ENCODE data around the gene NLRC5.
"Not testable (repeated sequence)": the region's sequence is repeated elsewhere in the genome, so short reads cannot be mapped to it uniquely, and the experiment has no call there.

Gene NLRC5

DNA sequence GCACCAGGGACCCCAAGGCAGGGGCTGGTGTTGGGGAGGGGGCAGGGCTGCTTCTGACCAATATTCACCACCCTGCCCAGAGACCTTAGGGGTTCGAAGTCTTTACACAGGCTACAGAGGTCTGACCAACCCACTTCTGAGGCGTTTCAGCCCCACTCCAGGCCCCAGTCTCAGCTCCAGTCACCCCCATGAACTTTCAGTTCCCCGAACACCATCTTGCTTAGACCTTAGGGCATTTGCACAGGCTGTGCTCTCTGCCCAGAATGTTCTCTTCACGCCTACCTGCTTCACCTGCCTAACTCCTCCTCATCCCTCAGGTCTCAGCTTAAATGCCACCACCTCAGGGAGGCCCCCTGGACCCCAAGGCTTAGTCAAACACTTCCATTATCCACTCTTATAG is 77.3 kb downstream of the NLRC5 start:
- TF ChIP-seq, protein P1, sequence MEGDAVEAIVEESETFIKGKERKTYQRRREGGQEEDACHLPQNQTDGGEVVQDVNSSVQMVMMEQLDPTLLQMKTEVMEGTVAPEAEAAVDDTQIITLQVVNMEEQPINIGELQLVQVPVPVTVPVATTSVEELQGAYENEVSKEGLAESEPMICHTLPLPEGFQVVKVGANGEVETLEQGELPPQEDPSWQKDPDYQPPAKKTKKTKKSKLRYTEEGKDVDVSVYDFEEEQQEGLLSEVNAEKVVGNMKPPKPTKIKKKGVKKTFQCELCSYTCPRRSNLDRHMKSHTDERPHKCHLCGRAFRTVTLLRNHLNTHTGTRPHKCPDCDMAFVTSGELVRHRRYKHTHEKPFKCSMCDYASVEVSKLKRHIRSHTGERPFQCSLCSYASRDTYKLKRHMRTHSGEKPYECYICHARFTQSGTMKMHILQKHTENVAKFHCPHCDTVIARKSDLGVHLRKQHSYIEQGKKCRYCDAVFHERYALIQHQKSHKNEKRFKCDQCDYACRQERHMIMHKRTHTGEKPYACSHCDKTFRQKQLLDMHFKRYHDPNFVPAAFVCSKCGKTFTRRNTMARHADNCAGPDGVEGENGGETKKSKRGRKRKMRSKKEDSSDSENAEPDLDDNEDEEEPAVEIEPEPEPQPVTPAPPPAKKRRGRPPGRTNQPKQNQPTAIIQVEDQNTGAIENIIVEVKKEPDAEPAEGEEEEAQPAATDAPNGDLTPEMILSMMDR (IDR thresholded peaks at IDR 0.05; ENCODE audit: unreplicated experiment in 3 of 3), result no peak

DNA sequence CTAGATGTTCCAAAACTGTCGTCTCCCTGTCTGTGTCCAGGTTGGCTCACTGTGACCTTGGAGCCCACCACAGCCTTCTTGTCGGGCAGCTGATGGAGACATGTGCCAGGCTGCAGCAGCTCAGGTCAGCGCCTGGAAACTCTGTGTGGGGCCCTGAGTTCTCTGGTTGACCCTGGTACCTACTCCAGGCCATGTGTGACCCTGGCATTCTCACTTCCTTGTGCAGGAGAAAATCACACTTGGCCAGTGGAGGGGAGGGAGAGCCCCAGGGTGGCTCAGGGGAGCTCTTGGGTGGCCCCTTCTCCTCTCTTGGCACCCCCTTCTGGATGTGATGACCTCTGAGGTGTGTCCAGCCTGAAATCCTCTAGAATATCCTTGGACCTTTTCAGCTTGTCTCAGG is 78.0 kb downstream of the NLRC5 start:
- Mint-ChIP-seq H3K4me3 (no peak overlapping the region), H3K36me3 (ENCODE audit: low read depth) (no peaks in the 10 kb centered on the region), H3K27ac (no peak overlapping the region), H3K9me3 (no peaks in the 10 kb centered on the region), H3K4me1 (peaks cover 4% of the 10 kb centered on the region), H3K27me3 (ENCODE audit: low read depth) (peaks cover 24% of the 10 kb centered on the region)
- TF ChIP-seq, protein P1 (IDR thresholded peaks at IDR 0.05; ENCODE audit: unreplicated experiment in 3 of 3), result no peak

More for the DNA sequence above, 77.3 kb downstream of the NLRC5 start:
- Mint-ChIP-seq H3K4me3 (no peak overlapping the region), H3K27ac (no peak overlapping the region), H3K27me3 (ENCODE audit: low read depth) (peaks cover 26% of the 10 kb centered on the region), H3K9me3 (no peaks in the 10 kb centered on the region), H3K4me1 (peaks cover 5% of the 10 kb centered on the region), H3K36me3 (ENCODE audit: low read depth) (no peaks in the 10 kb centered on the region)

DNA sequence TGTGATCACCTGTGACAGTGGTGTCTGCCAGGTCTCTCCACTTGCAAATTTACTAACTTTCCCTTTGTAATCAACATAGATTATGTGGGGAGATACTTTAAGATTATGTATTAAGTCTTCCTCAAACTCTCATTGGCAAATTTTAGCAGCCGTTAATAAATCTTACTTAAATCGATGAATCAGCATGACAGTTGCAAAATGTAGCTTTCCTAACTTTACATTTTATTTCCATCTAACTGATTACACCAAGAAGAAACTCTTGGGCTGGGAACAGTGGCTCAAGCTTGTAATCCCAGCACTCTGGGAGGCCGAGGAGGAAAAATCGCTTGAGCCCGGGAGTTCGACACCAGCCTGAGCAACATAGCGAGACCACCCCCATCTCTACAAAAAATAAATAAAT is 79.7 kb downstream of the NLRC5 start:
- H3K36me3 Mint-ChIP-seq (ENCODE audit: low read depth), result no peaks in the 10 kb centered on the region
- H3K4me1 Mint-ChIP-seq, result peaks cover 10% of the 10 kb centered on the region
- TF ChIP-seq, protein P1 (IDR thresholded peaks at IDR 0.05; ENCODE audit: unreplicated experiment in 3 of 3), result no peak

DNA sequence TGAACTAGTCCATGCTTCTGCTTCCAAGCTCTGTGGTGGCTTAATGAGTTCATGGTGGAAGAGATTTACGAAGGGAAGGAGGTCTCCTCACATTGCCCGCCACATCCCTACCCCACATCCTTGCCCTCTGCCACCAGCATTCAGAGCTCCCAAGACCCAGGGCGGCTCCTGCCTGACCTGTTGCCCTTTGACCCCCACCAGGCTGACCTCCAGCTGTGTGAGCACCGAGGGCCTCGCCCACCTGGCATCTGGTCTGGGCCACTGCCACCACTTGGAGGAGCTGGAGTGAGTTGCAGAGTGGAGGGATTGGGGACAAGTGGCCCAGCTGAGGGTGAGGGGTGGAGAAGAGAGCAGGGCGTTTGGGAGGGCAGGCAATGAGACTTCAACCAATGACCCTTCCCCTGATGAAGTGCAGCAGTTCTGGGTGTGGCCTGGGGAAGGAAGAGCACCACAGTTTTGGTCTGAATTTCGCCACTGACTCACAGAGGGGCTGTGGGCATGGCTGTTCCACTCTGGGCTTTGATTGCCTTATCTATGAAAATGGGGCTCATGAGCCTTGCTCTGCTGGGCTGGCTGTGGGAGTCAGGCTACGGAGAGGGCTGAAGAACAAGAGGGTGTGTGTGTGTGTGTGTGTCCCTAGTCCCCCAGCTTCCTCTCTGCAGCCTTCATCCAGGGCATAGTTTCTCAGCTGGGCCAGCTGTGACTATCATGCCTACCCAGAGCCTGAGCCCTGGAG is 80.4 kb downstream of the NLRC5 start:
- Mint-ChIP-seq H3K27ac (no peak overlapping the region), H3K4me3 (no peak overlapping the region), H3K27me3 (ENCODE audit: low read depth) (peaks cover 24% of the 10 kb centered on the region), H3K36me3 (ENCODE audit: low read depth) (no peaks in the 10 kb centered on the region), H3K9me3 (no peaks in the 10 kb centered on the region), H3K4me1 (peaks cover 10% of the 10 kb centered on the region)
- TF ChIP-seq, protein P1 (IDR thresholded peaks at IDR 0.05; ENCODE audit: unreplicated experiment in 3 of 3), result no peak

More for the DNA sequence above, 79.7 kb downstream of the NLRC5 start:
- H3K9me3 Mint-ChIP-seq, result no peaks in the 10 kb centered on the region
- H3K27ac Mint-ChIP-seq, result no peak overlapping the region
- peaks cover 24% of the 10 kb centered on the region for H3K27me3 Mint-ChIP-seq (ENCODE audit: low read depth)
- no peak overlapping the region for H3K4me3 Mint-ChIP-seq

DNA sequence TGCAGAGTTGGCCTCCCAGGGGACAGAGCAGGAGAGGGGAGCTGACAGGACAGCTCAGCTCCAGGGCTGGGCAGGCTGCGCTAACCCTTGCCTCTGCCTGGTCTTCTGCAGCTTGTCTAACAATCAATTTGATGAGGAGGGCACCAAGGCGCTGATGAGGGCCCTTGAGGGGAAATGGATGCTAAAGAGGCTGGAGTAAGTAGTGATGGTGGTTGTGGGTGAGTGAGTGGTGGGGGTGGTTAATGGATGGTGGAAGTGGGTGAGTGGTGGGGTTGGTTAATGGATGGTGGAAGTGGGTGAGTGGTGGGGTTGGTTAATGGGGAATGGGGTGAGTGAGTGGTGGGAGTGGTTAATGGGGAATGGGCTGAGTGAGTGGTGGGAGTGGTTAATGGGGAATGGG is 81.1 kb downstream of the NLRC5 start:
- H3K4me3 Mint-ChIP-seq, result no peak overlapping the region
- H3K27ac Mint-ChIP-seq, result no peak overlapping the region
- H3K9me3 Mint-ChIP-seq, result no peaks in the 10 kb centered on the region
- peaks cover 24% of the 10 kb centered on the region for H3K27me3 Mint-ChIP-seq (ENCODE audit: low read depth)
- TF ChIP-seq, protein P1 (IDR thresholded peaks at IDR 0.05; ENCODE audit: unreplicated experiment in 3 of 3), result no peak
- H3K36me3 Mint-ChIP-seq (ENCODE audit: low read depth), result no peaks in the 10 kb centered on the region
- H3K4me1 Mint-ChIP-seq, result peaks cover 10% of the 10 kb centered on the region

DNA sequence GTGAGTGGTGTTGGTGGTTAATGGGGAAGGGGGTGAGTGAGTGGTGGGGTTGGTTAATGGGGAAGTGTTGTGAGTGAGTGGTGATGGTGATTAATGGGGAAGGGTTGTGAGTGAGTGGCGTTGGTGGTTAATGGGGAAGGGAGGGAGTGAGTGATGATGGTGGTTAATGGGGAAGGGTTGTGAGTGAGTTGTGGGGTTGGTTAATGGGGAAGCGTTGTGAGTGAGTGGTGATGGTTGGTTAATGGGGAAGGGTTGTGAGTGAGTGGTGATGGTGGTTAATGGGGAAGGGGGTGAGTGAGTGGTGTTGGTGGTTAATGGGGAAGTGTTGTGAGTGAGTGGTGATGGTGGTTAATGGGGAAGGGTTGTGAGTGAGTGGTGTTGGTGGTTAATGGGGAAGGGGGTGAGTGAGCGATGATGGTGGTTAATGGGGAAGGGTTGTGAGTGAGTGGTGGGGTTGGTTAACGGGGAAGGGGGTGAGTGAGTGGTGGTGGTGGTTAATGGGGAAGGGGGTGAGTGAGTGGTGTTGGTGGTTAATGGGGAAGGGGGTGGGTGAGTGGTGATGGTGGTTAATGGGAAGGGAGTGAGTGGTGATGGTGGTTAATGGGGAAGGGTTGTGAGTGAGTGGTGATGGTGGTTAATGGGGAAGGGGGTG is 81.8 kb downstream of the NLRC5 start:
- H3K27me3 Mint-ChIP-seq (ENCODE audit: low read depth), result peaks cover 24% of the 10 kb centered on the region
- H3K9me3 Mint-ChIP-seq; H3K4me3 Mint-ChIP-seq; H3K27ac Mint-ChIP-seq; H3K36me3 Mint-ChIP-seq (ENCODE audit: low read depth): not testable (repeated sequence)
- peaks cover 10% of the 10 kb centered on the region for H3K4me1 Mint-ChIP-seq
